GM18873 (cell line): ENCODE measurements around the gene ABCA13.

Experiments
- ATAC-seq: cut with Tn5 transposase; IDR thresholded peaks from one replicate; pipeline ENCODE4 v1.9.1; 2021; ENCODE audit warnings: mild to moderate bottlenecking, moderate library complexity, moderate number of reproducible peaks; ENCODE audit not compliant: unreplicated experiment, low FRiP score

ABCA13 gene

GRCh38 chr7:48497521-48497920, 326.3 kb downstream of the ABCA13 start:
- no peak for ATAC-seq

GRCh38 chr7:48502021-48502420, 330.8 kb downstream of the ABCA13 start:
- no peak for ATAC-seq

DNA sequence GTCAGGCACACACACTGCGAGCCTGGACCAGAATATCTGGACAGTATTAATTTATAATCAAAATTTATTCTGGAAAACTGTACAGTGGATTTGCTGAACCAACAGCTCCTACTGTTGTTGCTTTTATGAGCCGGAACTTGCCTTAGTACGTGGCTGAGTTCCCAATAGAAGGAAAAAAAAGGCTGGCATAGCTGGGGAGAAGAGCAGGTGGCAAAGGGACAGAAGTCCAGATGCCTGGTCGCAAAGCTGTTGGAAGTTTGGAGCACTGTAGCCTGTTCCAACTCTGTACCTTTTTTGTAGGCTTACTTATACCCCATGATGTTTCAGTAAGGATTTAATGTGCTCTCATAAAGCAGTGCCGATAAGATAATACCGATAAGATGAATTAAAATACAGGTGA, 333.8 kb downstream of the ABCA13 start:
- ATAC-seq = no peak

DNA sequence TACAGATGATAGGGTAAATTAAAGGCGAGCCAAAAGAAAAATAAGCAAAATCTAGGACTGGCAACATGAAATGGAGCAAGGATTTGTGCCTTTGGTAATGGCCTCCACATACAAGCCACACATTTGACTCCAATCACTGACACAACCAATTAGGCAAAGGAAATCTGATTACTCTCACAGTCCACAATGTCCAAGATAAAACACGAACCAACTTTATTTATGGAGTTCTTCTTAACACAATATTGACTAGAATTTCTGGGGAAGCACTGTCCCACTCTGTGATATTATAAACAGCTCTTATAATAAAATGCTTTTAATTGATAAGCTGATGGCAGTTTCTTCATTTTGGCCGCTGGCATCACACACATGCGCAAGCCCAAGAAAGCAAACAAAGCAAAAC, 334.2 kb downstream of the ABCA13 start:
- no peak for ATAC-seq

GRCh38 chr7:48506569-48506968, 335.3 kb downstream of the ABCA13 start:
- no peak for ATAC-seq

DNA sequence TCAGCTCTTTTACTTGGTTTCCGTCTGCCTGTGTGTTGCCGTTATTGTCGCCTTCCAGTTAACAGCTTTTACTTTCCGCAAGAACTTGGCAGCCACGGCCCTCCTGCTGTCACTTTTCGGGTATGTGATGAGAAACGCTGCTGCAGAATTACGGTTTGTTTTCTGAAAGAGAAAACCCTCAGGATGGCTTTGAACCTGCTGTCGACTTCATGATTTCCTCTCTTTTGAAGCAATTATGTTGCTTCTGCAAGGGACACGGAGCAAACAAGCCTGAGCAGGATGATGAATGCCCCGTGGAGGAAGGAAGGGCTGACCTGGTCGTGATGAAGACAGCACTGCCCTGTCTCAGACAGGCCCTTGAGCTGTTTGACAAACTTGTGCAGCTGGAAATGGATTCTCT, 339.8 kb downstream of the ABCA13 start:
- ATAC-seq = no peak

DNA sequence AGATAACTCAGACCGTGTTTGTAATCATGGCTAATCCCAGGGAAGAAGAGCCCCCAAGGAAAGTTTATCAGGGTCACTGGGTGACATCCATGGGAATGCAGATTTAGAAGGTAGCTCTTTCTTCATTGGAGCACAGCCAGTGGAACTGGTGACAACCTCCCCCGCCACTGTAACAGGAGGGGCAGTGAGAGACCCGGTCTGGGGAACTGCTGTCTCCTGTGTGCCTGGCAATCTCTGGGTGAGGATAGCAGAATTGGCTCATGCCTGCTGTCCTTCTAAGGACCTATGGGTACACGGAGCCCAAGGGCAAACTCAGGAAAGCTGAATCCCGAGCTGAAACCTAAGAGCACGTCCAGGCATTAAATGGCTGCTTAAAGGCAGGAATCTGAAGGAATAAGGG, 341.6 kb downstream of the ABCA13 start:
- no peak for ATAC-seq

- ATAC-seq = no peak
Observed at GRCh38 chr7:48515171-48515570, 343.9 kb downstream of the ABCA13 start.

- no peak for ATAC-seq
Observed at GRCh38 chr7:48518092-48518491, 346.8 kb downstream of the ABCA13 start.

GRCh38 chr7:48522692-48523091, 351.4 kb downstream of the ABCA13 start:
- ATAC-seq = no peak

DNA sequence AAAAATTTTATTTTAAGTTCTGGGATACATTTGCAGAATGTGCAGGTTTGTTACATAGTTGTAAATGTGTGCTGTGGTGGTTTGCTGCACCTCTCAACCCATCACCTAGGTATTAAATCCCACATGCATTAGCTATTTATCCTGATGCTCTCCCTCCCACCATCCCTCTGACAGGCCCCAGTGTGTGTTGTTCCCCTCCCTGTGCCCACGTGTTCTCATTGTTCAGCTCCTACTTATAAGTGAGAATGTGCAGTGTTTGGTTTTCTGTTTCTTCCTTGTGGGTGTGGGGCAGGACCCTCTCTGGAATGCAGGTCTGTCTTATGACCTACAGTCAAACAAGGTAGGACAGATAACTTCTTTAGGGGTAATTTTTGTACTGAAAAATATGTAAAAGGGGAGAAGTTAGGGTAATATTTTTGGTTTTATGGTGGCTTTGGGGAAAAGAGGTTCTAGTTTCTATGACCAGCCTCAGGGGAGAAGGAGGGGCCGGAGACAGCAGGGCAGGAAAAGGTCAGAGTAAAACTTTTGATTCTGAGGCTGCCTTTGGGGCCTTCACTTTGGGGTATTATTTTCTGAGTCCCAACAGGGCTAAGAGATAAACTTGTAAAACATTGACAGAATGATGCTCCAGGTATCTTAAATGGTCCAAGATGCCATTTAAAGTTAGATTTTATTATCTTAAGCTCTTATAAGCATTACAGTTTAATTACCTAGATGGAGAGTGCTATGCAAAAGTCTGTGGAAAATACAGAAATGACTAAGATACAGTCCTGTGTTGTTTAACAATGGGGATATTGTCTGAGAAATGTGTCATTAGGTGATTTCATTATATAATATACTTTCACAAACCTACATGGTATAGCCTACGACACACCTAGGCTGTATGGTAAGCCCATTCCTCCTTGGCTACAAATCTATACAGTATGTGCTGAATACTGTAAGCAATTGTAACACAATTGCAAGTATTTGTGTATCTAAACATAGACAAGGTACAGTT, 354.8 kb downstream of the ABCA13 start:
- no peak for ATAC-seq

- no peak for ATAC-seq
Observed at GRCh38 chr7:48528646-48529045, 357.4 kb downstream of the ABCA13 start.

- no peak for ATAC-seq
Observed at GRCh38 chr7:48537561-48537960, 366.3 kb downstream of the ABCA13 start.

- ATAC-seq = no peak
Observed at GRCh38 chr7:48540746-48541145, 369.5 kb downstream of the ABCA13 start.

DNA sequence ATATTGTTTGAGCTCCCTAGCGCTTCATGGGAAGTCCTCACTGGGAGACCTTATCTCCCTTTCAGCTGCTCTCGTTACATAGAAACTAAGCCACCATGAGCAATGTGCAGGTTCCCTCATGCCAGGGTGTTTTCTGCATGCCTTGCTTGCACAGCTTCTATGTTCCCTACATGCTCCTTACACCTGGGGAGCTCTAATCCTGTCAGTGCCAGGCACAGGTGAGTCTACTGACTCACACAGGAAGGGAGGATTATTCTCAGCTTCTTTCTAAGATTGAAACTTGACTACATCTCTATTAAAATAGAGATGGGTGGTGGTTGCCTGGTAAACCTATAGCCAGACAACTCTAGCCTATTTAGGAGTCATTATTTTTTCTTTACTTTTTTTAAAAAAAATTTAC, 377.4 kb downstream of the ABCA13 start:
- no peak for ATAC-seq

DNA sequence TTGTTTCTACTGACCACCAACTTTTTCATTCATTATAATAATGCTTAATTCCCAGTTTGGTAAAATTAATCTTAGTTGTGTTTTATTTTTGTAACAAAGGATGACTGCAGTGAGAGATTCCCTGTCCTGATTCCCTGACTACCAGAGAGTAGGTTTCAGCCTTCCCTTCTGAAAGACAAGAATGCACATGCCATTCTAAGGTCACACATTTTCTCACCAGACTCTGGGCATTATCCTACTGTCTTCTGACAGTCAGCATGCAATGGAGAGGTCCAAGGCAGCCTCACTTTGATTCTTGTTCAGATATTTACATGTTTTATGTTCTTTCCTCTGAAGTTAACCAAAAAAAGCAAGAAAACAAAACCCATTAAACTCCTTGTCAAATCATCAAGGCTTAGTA, 380.4 kb downstream of the ABCA13 start:
- no peak for ATAC-seq

- ATAC-seq = no peak
Observed at GRCh38 chr7:48563334-48563733, 392.1 kb downstream of the ABCA13 start.

- no peak for ATAC-seq
Observed at GRCh38 chr7:48575516-48575915, 404.3 kb downstream of the ABCA13 start.

- no peak for ATAC-seq
Observed at GRCh38 chr7:48587475-48587874, 416.2 kb downstream of the ABCA13 start.

- ATAC-seq = no peak
Observed at GRCh38 chr7:48594349-48594748, 423.1 kb downstream of the ABCA13 start.

DNA sequence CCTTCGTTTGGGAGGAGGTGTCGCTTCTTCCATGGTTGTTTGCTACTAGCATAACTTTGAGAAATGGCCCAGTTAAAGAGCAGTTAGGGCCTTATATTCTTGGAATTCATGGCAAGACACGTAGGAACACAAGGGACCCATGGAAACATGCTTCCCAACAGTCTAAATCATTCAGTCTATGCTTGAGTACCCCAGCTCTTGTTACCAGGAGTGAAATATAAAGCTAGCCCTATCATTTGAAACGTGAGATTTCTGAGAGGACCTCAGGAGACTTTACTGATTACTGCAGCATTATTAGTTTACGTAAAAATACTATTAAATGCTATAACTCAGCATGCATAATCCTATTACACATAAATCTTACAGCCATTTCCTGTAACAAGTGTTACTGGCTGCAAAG, 424.5 kb downstream of the ABCA13 start:
- ATAC-seq = no peak

DNA sequence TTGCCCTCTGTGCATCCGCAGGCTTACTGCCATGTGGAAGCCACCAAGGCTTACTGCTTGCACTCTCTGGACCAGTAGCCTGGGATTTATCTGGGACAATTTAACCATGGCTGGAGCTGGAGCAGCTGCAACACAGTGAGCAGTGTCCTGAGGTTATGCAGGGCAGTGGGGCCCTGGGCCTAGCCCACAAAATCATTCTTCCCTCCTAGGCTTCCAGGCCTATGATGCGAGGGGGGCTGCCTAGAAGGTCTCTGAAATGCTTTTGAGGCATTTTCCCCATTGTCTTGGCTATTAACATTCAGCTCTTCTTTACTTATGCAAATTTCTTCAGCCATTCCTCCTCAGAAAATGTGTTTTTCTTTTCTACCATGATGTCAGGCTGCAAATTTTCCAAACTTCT, 439.4 kb downstream of the ABCA13 start:
- ATAC-seq = no peak
